GM12878 (cell line): Measurements from ENCODE around the gene CIP2A. TPM values are rescaled to one million over a fixed set of nuclear protein-coding genes. Genes with fewer than 3 reads are reported as not detected.
A peak's percentile ranks its signal among the peaks of the same experiment; 100 is the strongest.

Experiments
- ATAC-seq: fragments of 200-7000 bp; cut with Tn5 transposase; 3 replicates; pipeline ENCODE4 v1.9.1; 2020; ENCODE audit warnings: mild to moderate bottlenecking, moderate library complexity
- BruUV-seq: library from RNA; stranded (reverse); fragments of 400-500 nt; replicated peaks from 2 replicates; lab custom pipeline; 2021; lab: Mats Ljungman, UMichigan
- CTCF ChIA-PET: fragments of 300-600 bp; sonication (Branson Sonifier 250); formaldehyde crosslinking; extraction: SDS; loops from one replicate; lab custom pipeline; 2021; ENCODE audit warnings: inconsistent platforms; lab: Yijun Ruan, JAX
- POLR2A ChIA-PET: fragments of 350-600 bp; formaldehyde crosslinking; extraction: SDS; loops from one replicate; lab custom pipeline; 2021; ENCODE audit warnings: inconsistent platforms; lab: Charles Lee
- RAD21 ChIA-PET: fragments of 300-600 bp; sonication (Branson Sonifier 250); formaldehyde crosslinking; loops from one replicate; lab custom pipeline; 2023; ENCODE audit warnings: antibody characterized with exemption; ENCODE audit not compliant: unreplicated experiment; lab: Charles Lee
- SMC1A ChIA-PET: fragments of 300-600 bp; sonication (Branson Sonifier 250); formaldehyde crosslinking; loops from one replicate; lab custom pipeline; 2023; ENCODE audit not compliant: unreplicated experiment, uncharacterized antibody; lab: Charles Lee
- DNase-seq: peaks from one replicate; pipeline ENCODE4 v3.0.0-alpha.2; 2011; ENCODE audit warnings: low read depth, low spot score
- FAIRE-seq: peaks from 3 replicates; lab custom pipeline; 2011; peaks lifted over from hg19 to GRCh38; lab: Jason Lieb, UNC
- H2AFZ ChIP-seq: 2 replicates; pipeline ENCODE4 v1.6.0; 2011; ENCODE audit warnings: low read depth, low read length, control low read depth; ENCODE audit not compliant: control insufficient read depth
- H3K27ac ChIP-seq: 2 replicates; pipeline ENCODE4 v1.5.1; 2011; ENCODE audit warnings: control low read depth; ENCODE audit not compliant: control insufficient read depth, insufficient read depth
- H3K27me3 ChIP-seq, 2 experiments: replicated peaks in 1 of 2; 2 replicates each; pipeline versions ENCODE4 v1.6.0 to v1.6.1; 2011; ENCODE audit warnings: low read length in 1 of 2; ENCODE audit not compliant: control insufficient read depth in 2 of 2, insufficient read depth in 2 of 2
- H3K36me3 ChIP-seq, 2 experiments: 2 replicates each; pipeline ENCODE4 v1.5.1; 2011; ENCODE audit warnings: low read length in 1 of 2; ENCODE audit not compliant: control insufficient read depth in 2 of 2, insufficient read depth in 2 of 2
- H3K4me1 ChIP-seq: 2 replicates; pipeline ENCODE4 v1.6.1; 2011; ENCODE audit warnings: mild to moderate bottlenecking, low read length, moderate library complexity, mixed read lengths; ENCODE audit not compliant: control insufficient read depth, insufficient read depth
- H3K4me2 ChIP-seq: 2 replicates; pipeline ENCODE4 v1.6.0; 2011; ENCODE audit warnings: control low read depth; ENCODE audit not compliant: control insufficient read depth, insufficient read depth
- H3K4me3 ChIP-seq: fragments of 200-600 bp; sonication (generic); 2 replicates; pipeline ENCODE4 v1.5.1; 2016
- H3K79me2 ChIP-seq: 2 replicates; pipeline ENCODE4 v1.6.0; 2011; ENCODE audit warnings: low read length; ENCODE audit not compliant: control insufficient read depth, insufficient read depth
- H3K9ac ChIP-seq: 2 replicates; pipeline ENCODE4 v1.8.0; 2011; ENCODE audit warnings: low read length, control low read depth, mixed read lengths; ENCODE audit not compliant: control insufficient read depth, insufficient read depth
- H3K9me3 ChIP-seq: replicated peaks from 3 replicates; pipeline ENCODE4 v1.5.1; 2011; ENCODE audit warnings: mild to moderate bottlenecking, low read length; ENCODE audit not compliant: control insufficient read depth, insufficient read depth
- H4K20me1 ChIP-seq: 2 replicates; pipeline ENCODE4 v1.6.0; 2011; ENCODE audit not compliant: control insufficient read depth, insufficient read depth
- ETV6 ChIP-seq, 2 experiments: fragments of 450-650 bp in 1 of 2; IDR thresholded peaks in 1 of 2; conservative IDR thresholded peaks in 1 of 2; 2 replicates each; pipeline ENCODE4 v1.6.1; 2014; ENCODE audit warnings: antibody characterized with exemption in 1 of 2, borderline replicate concordance in 1 of 2, low read depth in 1 of 2, mild to moderate bottlenecking in 1 of 2, moderate library complexity in 1 of 2
- GABPA ChIP-seq: IDR thresholded peaks from 2 replicates; pipeline ENCODE4 v1.6.1; 2014; ENCODE audit warnings: antibody characterized with exemption, low read depth, mild to moderate bottlenecking, inconsistent platforms
- HSF1 ChIP-seq: fragments of 150-350 bp; IDR thresholded peaks from 2 replicates; pipeline ENCODE4 v1.6.1; 2014; ENCODE audit warnings: mild to moderate bottlenecking, low read depth, low read length
- IKZF1 ChIP-seq: fragments of 450-650 bp; conservative IDR thresholded peaks from 2 replicates; pipeline ENCODE4 v1.6.1; 2017; ENCODE audit warnings: antibody characterized with exemption, mild to moderate bottlenecking
- MXI1 ChIP-seq: fragments of 150-350 bp; IDR thresholded peaks from 2 replicates; pipeline ENCODE4 v1.6.1; 2011; ENCODE audit warnings: low read depth, mild to moderate bottlenecking, inconsistent platforms, low read length, improper control_type of control experiment
- RUNX3 ChIP-seq: IDR thresholded peaks from 2 replicates; pipeline ENCODE4 v1.6.1; 2012; ENCODE audit warnings: low read length, inconsistent platforms
- ZBTB40 ChIP-seq: fragments of 450-650 bp; IDR thresholded peaks from 2 replicates; pipeline ENCODE4 v1.6.1; 2016; ENCODE audit warnings: mild to moderate bottlenecking, moderate library complexity, borderline replicate concordance
- WGBS: methylation state at CpG from one replicate; pipeline ENCODE4 v1.1.6; 2016; ENCODE audit warnings: low lambda C conversion rate; ENCODE audit not compliant: insufficient replicate concordance, insufficient coverage; ENCODE audit errors: missing lambda C conversion rate; 5-methylcytosine and 5-hydroxymethylcytosine counted together
- in situ Hi-C: fragments of 300-500 bp; cut with MboI; formaldehyde crosslinking; loops from 9 replicates; pipeline ENCODE4 v1.14.3; 2018; ENCODE audit warnings: mixed read lengths
- intact Hi-C: fragments of 100-400 bp; cut with micrococcal nuclease; formaldehyde crosslinking; loops from one replicate; pipeline ENCODE4 v1.14.2; 2022; ENCODE audit not compliant: unreplicated experiment
- polyA plus RNA-seq, 11 experiments: library from polyadenylated mRNA; depleted of rRNA in 4 of 11; unstranded in 6 of 11; stranded (reverse) in 5 of 11; fragments of >200 nt; fragmentation: Nextera tagmentation in 4 of 11; fragmentation: Illumina TruSeq in 1 of 11; extraction: Ambion mirVana in 4 of 11; extraction: Trizol in 1 of 11; gene quantifications; 1 replicate in 1 of 11; 2 replicates in 10 of 11; pipeline versions ENCODE4 v1.2.1 to v1.2.3, GENCODE V29; 2011 to 2016; ENCODE audit warnings: inconsistent platforms in 2 of 11, missing spikeins in 2 of 11, low read depth in 1 of 11
- total RNA-seq, 4 experiments: library from RNA; depleted of rRNA in 3 of 4; stranded (reverse); fragments of >200 nt in 3 of 4; fragmentation: Illumina TruSeq in 1 of 4; extraction: Trizol in 1 of 4; gene quantifications; 2 replicates each; pipeline versions ENCODE4 v1.2.1 to v1.2.3, GENCODE V29; 2013 to 2021

Gene CIP2A
- total and polyA plus RNA-seq, 10 of the 15 experiments (the other 5 are each of a cell fraction or from before 2014, with no cell fraction given), result 12.5 to 29.7 (median 26.5) TPM

DNA sequence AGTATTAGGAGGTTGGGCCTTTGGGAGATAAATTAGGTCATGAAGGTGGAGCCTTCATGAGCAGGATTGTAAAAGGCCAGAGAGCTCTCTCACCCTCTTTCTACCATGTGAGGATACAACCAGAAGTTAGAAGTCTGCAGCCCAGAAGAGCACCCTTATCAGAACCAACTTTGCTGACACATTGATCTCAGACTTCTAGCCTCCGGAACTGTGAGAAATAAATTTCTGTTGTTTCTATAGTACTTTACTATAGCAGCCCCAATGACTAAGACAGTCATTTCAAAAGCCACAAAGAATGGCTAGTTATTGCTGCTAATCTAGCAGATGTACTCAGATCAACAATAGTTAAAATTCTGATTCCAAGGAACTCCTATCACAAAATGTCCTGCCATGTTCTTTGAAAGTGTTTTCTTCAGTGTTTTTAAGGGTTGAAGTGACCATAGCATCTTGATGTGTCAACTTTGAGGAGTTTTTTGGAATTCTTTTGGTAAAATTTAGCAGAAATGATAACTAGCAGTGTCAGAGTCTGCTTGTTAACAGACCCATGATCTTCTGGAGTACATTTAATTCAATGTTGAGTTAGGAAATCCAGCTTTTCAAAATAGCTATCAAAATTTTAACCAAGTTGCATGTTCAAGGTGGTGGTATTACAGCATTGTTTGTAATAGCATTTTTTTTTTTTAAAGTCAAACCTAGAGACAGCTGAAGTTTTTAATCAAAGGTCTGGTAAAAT, 10.6 kb upstream of the CIP2A start:
- ChIA-PET RAD21 (interaction anchor here (1.5 to 5.3 kb wide), 2 partner anchors 10 to 14 kb away, joined by 3 to 24 read pairs; partner anchors contain the start of genes CIP2A and DZIP3), SMC1A (interaction anchor here (1.2 to 2.2 kb wide), 4 partner anchors 10 to 30 kb away, joined by 3 to 14 read pairs (median 7); partner anchors contain the start of genes CIP2A and DZIP3), CTCF (interaction anchor here (1.6 to 7.5 kb wide), 2 partner anchors 10 to 14 kb away, joined by 4 to 47 read pairs; partner anchors contain the start of genes CIP2A and DZIP3)
- FAIRE-seq, result no peak
- no peaks in the 10 kb centered on the region for H3K79me2 ChIP-seq
- peaks cover 9% of the 10 kb centered on the region for H3K4me1 ChIP-seq
- no TSS peak for BruUV-seq
- WGBS, result 57% methylated on average over 1 of the region's 1 CpG
- DNase-seq, result no peak
- TF ChIP-seq HSF1 (no peak), RUNX3 (peak; percentile 52)
- TF ChIP-seq, all 136 proteins: peak for 1
- intact Hi-C loops, result no loop called here
- POLR2A ChIA-PET, result interaction anchor here (2.1 kb wide), 1 partner anchor 11 kb away, joined by 14 read pairs; the partner anchor contains the start of genes CIP2A and DZIP3
- Histone ChIP-seq H3K27ac (no peak overlapping the region), H3K9ac (no peak overlapping the region), H4K20me1 (no peaks in the 10 kb centered on the region; the same call in 1 of the 2 replicates), H3K9me3 (peaks cover 3% of the 10 kb centered on the region), H3K27me3 (no peaks in the 10 kb centered on the region), H3K4me3 (no peak overlapping the region), H3K36me3 (no peaks in the 10 kb centered on the region), H2AFZ (no peak overlapping the region), H3K4me2 (no peak overlapping the region)
- in situ Hi-C loops, result no loop called here
- no peak for ATAC-seq

- WGBS, result 70% methylated on average over 5 of the region's 5 CpGs
- FAIRE-seq (no peak), ATAC-seq (no peak), DNase-seq (no peak)
- no TSS peak for BruUV-seq
- in situ Hi-C loops (no loop called here), intact Hi-C loops (no loop called here)
- Histone ChIP-seq H2AFZ (no peak overlapping the region), H3K4me1 (peaks cover 5% of the 10 kb centered on the region; the same call in 1 of the 2 replicates), H3K9me3 (peaks cover 3% of the 10 kb centered on the region), H3K27ac (no peak overlapping the region), H3K4me2 (no peak overlapping the region), H3K36me3 (no peaks in the 10 kb centered on the region), H3K9ac (no peak overlapping the region), H3K4me3 (no peak overlapping the region), H4K20me1 (no peaks in the 10 kb centered on the region; the same call in 1 of the 2 replicates), H3K27me3 (no peaks in the 10 kb centered on the region), H3K79me2 (no peaks in the 10 kb centered on the region)
- RAD21 ChIA-PET, result interaction anchor here (1.5 kb wide), 1 partner anchor 13 kb away, joined by 3 read pairs; no protein-coding TSS in a partner anchor
- SMC1A ChIA-PET, result interaction anchor here (0.9 to 2.2 kb wide), 4 partner anchors 9 to 32 kb away, joined by 3 to 14 read pairs (median 6); partner anchors contain the start of genes CIP2A and DZIP3
- CTCF ChIA-PET, result interaction anchor here (1.6 to 7.5 kb wide), 3 partner anchors 8 to 12 kb away, joined by 3 to 47 read pairs (median 4); partner anchors contain the start of genes CIP2A and DZIP3
- POLR2A ChIA-PET, result interaction anchor here (2.1 kb wide), 1 partner anchor 10 kb away, joined by 14 read pairs; the partner anchor contains the start of genes CIP2A and DZIP3
- TF ChIP-seq GABPA (no peak), ETV6 (conservative IDR thresholded peaks at IDR 0.05 in 1 of 2, IDR thresholded peaks at IDR 0.05 in 1 of 2; ENCODE audit: borderline replicate concordance in 1 of 2, low read depth in 1 of 2) (no peak), MXI1 (no peak), ZBTB40 (no peak), IKZF1 (no peak)
Observed at GRCh38 chr3:108598375-108598774, 9.1 kb upstream of the CIP2A start.
